GM21390 (cell line): ENCODE results near the gene ZC3H15.
A peak's percentile ranks its signal among the peaks of the same experiment; 100 is the strongest.
"Not testable (repeated sequence)": the region's sequence is repeated elsewhere in the genome, so short reads cannot be mapped to it uniquely, and the experiment has no call there.

ENCODE experiments used
- ATAC-seq: cut with Tn5 transposase; IDR thresholded peaks from one replicate; pipeline ENCODE4 v1.9.1; 2021; ENCODE audit not compliant: unreplicated experiment

ZC3H15 gene

DNA sequence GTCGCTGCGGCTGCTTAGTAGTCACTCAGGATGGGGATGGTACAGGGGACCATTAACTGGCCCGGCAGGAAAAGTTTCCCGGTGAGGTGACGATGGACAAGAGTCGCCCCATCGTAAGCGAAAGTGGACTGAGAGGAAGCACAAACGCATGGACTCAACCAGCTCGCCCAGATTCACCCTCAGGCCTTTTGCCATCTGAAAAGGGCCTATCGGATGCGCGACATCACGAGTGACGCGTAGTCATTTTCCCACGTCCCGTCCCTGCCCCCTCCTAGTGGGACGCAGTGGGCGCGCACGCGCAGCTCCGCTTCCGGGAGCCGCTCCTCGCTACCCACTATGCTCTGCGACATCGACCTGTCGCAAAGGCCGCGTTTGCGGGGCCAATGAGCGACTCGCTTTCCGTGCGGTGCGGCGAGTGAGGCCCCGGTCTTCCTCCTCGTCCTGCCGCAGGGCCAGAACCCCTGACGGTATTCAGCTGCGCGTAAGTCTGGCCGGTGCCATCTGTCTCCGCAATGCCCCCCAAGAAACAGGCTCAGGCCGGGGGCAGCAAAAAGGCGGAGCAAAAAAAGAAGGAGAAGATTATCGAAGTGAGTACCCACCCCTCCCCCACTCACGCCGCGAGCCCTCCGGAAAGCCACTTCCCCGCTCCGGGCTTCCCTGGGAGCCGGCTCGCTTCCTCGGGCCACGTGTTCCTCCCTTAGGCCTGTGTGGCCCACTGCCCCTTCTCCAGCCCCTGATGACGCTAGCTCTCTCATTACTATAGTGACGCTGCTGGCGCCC is at the start of gene ZC3H15:
Gene ZC3H15 (plus strand): TSS at position 390 of the 780 bp plus-strand sequence. CDS start 123 bp downstream, at position 513.
- ATAC-seq = peak; percentile 82

DNA sequence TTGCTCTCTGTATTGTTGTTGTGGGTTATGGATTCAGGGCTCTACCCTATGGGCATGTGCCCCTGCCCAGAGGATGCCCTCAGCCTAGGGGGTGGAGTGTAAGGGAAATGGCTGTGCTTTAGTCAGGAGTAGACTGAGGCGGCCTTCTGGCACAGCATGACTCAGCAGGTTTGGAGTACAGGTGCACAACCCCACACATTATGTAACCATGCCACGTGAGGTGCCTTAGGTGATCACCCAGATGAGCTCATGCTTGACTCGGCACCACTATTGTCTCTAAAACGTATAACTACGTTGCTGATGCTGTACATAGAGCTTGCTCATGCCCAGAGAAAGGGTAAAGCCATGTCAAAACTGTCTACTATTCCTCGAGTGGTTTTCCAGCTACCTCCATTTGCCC is 48.3 kb upstream of the ZC3H15 start:
- no peak for ATAC-seq

DNA sequence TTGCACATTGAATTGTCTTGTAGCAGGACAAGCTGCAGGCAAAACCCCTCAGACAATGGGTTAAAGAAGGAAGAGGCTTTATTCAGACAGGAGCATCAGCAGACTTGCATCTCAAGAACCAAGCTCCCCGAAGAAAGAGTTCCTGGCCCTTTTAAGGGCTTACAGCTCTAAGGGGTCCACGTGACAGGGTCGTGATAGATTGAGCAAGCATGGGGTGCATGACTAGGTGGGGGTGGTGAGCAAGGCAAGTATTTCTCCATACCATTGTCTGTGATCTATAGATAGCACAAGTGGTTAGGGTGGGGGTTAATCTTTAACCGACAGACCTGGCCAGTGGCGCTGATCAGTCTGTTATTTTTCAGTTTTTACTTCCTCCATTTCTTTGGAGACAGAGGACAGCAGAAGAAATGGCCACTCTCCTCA is 46.4 kb upstream of the ZC3H15 start:
- ATAC-seq = not testable (repeated sequence)

DNA sequence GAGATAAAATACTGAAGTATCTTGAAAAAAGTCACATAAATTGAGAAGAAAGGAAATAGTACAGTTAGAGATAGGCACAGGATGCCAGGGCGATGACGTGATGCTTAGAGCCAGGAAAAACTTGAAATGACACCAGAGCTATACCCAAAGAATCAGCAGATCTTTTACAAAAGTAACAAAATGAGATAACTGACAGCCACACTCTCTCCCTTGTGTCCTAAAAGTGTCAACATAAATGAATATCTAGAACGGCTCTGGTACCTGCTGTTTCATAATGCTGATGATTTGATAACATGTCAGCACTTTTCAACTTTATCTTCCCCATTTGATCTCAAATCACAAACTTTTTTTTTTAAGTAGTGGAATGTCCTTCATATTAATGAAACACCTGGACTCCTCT is 45.6 kb upstream of the ZC3H15 start:
- no peak for ATAC-seq

DNA sequence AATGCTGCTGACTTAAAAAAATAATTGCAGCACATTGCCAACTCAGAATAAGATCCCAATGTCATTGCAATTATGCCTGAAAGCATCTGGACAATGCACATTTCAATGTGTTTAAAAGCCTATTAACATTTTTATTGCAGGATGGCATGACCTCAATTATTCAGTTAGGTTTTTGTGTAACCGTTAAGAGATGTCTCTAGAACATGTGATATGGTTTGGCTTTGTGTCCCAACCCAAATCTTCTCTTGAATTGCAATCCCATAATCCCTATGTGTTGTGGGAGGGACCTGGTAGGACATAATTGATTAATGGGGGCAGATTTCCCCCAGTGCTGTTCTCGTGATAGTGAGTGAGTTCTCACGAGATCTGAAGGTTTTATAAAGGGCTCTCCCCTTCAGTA is 43.2 kb upstream of the ZC3H15 start:
- no peak for ATAC-seq

DNA sequence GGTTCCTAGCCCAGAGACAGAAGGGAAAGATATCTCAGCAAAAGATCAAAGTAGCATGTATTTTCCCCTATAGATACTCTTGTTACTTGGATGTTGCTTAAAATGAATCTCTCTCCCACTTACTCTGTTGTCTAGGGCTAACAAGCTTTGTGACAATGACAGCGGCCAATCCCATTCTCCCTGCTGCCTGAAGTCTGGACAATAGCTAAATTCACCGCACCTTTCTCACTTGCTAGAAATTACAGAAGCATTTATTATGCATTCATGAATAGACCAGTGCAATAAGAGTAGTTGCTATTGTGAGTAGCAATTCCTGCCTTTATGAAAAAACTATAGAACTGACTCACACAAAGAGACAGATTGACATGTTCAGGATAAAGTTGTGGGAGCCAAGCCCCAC is 42.2 kb upstream of the ZC3H15 start:
- ATAC-seq = no peak

DNA sequence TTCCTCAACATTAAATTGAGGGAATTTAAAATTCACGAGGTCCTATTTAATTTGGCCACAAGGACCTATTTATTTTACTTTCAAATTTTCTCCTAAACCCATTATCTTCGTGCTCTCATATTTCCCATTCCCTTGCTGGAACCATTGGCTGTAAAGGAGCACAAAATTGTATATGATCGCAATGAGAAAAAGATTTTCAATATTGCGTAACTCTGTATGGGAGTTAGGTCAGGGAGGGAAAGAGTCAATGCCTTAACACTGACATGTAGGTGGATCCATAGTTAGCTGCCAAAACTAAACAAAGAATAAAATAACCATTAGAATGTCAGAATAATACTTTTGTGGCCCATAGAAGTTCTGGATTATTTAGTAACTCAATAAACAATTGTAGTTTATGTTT is 40.6 kb upstream of the ZC3H15 start:
- no peak for ATAC-seq

DNA sequence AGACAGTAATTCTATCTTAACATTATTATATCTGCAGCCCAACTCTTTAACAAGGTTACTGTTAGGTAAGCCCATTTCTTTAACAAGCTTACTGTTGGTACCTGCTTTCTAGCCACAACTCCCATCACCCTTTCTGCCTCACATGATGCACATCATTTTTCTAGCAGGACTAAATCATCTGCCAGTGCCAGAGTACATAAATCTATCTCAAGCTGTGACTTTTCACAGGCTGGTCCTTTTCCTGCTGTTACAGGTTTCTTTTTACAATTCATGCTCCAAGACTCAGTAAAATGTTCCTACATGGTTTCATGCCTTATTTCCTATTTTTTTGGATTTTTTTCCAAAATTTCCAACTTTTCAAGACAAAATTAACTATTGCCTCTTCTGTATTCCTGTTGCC is 30.4 kb upstream of the ZC3H15 start:
- no peak for ATAC-seq

DNA sequence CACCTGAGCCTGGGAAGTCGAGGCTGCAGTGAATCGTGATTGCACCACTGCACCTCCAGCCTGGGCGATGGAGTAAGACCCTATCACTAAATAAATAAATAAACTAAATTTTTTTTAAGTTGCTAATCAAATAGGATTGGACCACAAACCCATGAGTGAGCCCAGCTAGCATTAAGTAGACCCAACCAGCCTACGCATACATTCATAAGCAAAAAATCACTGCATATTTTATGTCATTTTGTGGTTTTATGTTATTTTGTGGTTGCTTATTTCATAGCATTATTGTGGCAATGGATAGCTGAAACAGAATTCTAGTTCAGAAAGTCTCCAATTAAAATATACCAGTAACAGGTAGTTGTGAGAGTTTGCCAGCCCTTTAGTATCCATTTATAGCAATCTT is 29.1 kb upstream of the ZC3H15 start:
- no peak for ATAC-seq

DNA sequence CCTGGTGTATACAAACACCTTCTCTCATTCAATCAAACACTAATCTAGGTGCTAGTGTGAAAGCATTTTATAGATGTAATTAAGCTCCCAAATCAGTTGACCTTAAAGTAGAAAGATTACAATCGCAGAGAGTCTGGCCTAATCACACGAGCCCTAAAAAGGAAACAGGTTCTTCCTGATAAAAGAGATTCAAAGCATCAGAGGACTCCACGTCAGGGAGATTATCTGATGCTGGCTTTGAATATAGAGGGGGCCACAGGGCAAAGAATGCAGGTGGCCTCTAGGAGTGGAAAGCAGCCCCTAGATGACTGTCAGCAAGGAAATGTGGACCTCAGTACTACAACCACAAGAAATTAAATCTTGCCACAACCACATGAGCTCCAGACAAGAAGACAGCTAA is 28.2 kb upstream of the ZC3H15 start:
- no peak for ATAC-seq

DNA sequence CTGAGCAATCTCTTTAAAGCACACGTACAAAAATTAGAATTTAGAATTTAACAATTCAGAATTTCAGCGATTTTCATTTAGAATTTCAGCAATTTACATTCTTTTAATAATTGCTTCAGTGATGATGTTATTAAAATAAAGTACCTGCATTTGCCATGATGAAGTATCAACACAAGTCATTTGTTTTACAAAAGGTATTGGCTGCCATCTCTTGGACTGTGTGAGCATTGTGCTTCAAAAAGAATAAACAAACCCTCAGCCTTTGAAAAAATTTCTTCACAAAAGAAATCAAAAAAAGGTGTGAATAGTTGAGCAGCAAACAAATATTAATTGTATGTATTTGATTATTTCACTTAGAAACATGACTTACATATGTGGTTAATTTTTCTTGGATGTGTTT is 27.1 kb upstream of the ZC3H15 start:
- no peak for ATAC-seq

DNA sequence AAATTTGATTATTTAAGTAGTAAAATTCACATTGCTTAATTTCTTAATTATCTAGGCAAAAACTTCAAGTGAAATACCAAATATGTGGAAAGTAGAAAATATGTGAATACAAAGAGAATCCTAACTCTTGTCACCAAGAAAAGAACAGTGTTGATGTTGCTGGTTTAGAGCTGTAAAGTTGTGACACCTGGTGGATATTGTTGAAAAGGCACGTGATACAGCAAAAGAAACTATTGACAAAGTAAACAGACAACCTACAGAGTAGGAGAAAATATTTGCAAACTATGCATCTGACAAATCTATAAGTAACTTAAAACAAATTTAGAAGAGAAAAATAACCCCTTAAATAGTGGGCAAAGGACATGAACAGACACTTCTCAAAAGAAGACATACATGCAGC is 25.6 kb upstream of the ZC3H15 start:
- ATAC-seq = peak; percentile 82

DNA sequence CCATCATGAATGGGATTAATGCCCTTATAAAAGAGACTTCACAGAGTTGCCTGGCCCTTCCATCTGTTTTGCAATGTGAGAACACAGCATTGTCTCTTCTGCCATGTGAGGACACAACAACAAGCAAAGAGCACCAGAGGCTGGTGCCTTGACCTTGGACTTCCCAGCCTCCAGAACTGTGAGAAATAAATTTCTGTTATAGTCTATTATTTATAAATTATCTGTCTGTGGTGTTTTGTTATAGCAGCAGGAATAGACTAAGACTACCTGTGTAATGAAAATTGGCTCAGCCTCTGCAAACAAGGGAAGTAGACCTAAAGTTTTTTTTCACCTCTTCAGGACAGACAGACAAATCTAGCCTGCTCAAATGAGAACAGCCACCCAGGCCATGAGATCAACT is 19.3 kb upstream of the ZC3H15 start:
- ATAC-seq = no peak

DNA sequence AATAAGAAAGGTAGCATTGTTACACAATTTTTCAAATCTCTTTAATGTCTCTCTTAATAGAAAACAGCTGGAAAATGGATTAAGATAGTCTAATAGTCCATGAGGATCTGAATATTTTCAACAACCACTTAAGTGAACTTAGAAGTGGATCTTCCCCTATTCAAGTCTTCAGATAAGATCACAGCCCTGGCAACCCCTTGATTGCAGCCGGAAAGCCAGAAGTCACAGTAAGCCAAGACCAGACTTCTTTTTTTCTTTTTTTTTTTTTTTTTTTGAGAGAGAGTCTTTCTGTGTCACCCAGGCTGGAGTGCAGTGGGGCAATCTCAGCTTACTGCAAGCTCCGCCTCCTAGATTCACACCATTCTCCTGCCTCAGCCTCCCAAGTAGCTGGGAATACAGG is 18.6 kb upstream of the ZC3H15 start:
- no peak for ATAC-seq

DNA sequence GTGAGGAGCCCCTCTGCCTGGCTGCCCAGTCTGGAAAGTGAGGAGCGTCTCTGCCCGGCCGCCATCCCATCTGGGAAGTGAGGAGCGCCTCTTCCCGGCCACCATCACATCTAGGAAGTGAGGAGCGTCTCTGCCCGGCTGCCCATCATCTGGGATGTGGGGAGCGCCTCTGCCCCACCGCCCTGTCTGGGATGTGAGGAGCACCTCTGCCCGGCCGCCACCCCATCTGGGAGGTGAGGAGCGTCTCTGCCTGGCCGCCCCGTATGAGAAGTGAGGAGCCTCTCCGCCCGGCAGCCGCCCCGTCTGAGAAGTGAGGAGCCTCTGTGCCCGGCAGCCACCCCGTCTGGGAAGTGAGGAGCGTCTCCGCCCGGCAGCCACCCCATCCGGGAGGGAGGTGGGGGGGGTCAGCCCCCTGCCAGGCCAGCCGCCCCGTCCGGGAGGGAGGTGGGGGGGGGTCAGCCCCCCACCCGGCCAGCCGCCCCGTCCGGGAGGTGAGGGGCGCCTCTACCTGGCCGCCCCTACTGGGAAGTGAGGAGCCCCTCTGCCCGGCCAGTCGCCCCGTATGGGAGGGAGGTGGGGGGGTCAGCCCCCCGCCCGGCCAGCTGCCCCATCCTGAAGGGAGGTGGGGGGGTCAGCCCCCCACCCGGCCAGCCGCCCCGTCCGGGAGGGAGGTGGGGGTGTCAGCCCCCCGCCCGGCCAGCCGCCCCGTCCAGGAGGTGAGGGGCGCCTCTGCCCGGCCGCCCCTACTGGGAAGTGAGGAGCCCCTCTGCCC is 13.2 kb upstream of the ZC3H15 start:
- not testable (repeated sequence) for ATAC-seq

DNA sequence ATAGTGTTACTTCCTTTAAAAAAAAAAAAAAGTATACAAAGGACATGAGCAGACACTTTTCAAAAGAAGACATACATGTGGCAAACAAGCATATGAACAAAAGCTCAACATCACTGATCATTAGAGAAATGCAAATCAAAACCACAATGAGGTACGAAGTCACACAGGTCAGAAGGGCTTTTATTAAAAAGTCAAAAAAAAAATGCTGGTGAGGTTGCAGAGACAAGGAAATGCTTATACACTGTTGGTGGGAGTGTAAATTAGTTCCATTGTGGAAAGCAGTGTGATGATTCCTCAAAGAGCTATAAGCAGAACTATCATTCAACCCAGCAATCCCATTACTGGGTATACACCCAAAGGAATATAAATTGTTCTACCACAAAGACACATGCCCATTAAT is 11.8 kb upstream of the ZC3H15 start:
- ATAC-seq = peak; percentile 72

DNA sequence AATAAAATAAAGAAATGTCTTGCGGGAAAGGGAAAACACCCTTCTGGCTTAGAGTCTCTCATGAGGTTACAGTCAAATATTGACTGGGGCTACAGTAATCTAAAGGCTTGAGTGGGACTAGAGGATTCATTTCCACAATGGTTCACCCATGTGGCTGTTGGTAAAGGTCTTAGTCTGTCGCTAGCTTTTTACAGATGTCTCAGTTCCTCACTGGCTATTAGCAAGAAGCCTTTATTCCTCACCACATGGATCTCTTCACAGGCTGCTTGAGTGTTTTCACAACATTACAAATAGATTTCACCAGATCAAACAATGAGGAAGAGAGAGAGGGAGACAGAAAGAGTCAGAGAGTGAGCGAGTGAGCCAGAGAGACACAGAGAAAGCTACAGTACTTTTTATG is 8.3 kb upstream of the ZC3H15 start:
- no peak for ATAC-seq

DNA sequence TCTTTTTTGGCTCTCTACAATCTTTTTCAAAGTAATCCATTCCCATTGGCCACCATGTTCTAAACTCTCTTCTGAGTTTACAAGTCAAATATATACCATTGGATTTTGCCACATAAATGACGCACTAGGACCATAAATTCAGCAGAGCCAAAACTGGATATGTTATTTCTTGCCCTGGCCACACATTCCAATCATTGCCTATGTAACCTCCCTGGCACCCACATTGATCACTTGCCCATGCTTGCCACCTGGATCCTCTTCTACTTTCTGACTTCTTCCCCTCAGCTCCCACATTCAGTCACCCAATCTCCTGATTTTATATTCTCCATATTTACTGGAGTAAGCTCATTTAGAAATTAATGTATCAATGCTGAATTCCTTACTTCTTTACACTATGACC is 5.1 kb upstream of the ZC3H15 start:
- no peak for ATAC-seq

DNA sequence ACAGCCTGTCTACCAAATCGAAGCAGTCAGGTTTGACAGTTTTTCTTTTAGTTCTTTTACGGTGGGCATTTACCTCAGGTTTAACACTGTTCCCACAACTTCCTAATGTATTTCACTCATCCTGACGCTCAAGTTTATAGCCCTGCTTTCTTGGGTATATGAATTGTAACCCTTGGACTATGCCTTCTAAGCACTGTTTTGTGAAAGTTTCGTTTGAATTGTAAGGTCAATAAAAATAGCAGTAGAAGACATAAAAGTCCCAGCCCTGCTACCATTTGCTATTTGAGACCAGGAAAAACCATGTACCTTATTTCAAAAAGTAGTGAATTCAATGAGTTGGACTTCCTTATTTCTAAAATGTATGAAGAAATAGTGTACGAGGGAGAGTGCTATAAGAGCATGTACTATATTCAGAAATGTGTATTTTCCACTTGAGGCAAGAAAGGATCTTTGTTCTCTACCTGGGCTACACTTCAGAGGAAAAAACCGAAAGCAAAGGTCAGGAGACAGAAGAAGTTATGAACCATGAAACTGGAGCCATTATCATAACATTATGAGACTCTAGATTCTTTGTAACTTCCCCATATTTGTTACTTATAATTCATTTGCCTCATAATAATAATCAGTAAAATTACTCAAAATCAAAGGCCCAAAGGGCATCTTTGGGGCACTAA is 1.9 kb upstream of the ZC3H15 start:
- no peak for ATAC-seq

DNA sequence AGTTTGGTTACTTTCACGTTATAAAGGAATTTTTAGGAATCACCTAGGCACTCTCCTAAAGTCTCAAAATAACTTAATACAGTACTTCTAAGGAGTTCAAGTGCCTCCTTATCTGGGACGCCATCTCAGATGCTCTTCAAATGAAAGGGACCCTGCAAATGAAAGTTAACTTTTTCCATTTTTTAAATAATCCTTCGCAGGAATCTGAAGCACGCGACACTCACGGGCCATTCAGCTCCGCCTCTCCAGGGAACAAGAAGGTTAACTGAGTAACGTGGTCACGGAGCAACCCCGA is 537 bp upstream of the ZC3H15 start:
- no peak for ATAC-seq

DNA sequence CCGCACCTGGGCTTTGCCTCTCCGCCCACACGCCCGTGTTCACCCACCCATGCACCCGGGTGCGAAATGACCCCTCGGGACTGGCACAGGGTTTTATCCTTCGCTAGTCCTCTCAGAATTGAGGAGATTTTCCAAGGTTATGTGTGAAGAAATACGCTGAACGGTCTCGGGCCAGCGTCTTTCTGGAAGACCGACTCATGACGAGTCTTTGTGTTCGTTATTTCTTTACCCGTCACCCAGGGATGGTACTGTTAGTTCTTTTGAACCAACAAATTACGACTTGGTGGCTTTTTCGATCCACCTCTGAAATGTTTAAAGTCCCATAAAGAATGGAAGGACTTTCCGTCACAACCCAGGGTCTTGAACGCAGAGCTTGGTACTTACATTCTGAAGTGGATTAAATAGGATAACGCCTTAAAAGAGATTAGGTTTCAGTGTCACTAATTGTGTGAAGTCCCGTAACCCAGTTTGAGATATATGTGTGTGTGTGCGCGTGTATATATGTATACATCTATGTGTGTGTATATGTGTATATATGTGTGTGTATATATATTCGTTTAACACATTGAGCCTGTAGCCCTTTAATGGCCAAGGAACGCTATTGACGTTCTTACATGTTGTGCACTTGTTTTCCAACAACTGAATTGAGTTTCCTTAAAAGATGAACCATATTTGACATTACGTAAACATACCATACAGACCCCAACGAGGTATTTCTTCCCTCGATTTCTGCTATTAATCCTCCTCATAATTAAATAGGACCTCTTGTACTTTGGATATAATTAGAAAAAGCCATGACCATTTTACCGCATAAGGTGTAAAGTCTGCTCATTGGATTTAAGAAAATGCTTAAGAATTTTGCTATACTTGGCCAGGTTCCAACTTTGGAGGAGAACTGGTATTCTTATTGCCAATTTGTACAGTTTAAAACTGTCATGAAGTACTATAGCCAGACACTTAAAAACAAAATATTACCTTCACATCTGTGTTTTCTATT is 889 bp downstream of the ZC3H15 start:
- ATAC-seq = no peak
